Colon (tissue), 2 donors: ENCODE results near the gene C12orf76.

Experiments
- FAIRE-seq: peaks from 2 replicates; lab custom pipeline; 2012; peaks lifted over from hg19 to GRCh38; lab: Jason Lieb, UNC
- donor health status: control.
- donor health status: control.

Gene C12orf76

DNA sequence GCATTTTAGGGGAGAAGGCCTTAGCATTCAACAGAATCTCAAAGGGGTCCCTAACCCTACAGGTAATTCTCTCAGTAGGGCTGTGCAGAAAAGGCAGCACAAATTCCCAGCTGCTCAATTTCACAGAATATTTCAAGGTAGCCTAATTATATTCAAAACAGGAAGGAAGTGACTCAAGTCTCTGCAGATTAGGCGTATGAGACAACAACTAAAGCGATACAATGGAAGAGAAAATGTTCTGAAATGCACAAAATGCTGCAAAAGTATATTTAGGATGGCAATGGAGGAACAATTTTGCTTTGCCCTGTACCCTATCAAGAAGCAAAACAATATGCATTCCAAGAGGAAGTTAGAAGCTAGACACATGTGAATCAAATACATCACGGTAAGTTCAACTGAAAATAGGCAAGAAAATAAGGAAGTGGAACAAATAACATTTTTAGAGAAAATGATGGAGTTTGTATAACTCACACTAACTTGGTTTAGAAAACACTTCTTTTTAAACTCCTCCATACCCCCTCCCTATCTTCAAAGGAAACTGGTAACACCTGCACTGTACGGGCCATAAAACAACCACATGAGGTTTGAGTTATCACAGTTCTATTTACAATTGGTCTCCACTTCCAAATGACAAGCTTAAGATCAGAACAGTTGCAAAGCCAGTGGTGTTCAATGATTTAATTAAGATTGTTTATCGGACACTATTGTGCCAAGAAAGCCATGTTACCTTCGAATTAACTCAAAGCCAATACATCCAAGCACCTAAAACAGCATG is 53.7 kb downstream of the C12orf76 start:
- no peak for FAIRE-seq

DNA sequence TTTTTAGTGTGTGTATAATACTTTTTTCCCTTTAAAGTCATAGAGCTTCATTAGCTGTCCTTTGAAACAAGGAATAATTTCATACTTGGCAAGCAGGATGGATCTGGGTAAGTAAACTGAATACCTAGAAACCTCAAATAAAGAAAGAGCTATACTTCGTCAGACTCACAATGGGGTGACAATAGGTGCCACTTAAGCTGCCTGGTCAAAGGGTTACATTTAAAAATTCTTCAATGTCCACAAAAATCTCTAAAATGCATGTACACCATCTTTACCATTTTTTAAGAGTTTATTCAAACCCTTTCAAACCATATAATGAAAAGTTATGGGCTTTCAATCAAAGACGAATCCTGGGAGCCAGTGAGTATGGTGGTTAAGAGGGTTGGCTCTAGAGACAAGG is 55.2 kb downstream of the C12orf76 start:
- FAIRE-seq, result no peak

DNA sequence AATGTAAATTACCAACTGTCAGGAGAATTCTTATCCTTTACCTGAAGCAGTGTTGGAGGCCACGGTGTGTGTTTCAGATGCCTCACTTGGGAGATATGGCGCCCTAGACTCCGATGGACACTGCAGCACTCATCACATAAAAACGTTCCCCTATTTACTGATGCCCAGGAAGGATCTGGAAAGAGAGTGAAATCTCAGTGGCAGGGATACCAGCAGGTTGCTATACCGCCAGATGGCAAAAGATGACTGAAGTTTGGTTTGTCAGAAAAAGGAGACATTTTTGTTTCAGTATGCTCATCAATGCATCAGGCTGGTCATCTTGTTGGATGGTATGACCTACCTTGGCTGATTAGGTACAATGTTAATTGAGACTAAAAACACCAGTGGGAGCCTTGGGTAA is 56.7 kb downstream of the C12orf76 start:
- no peak for FAIRE-seq
